ENCODE results near the gene JAM3.
A peak's percentile ranks its signal among the peaks of the same experiment; 100 is the strongest.

Gene JAM3

DNA sequence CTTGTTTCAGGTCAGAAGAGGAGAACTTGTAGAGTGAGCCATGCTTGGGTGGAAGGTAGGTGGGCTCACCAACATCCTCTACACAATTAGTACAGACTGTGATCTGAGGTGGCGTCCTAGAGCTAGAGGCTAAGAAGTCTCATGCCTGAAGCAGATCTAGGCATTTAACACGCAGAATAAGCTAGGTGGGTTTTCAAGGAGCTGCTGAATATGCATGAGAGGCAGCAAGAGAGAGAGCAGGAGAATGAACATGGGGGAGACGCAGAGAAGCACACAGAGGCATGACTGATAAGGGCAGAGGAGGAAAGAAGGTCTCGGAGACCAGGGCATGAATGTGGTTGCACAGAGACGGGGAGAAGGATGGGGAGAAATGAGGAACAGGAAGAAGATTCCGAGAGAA, 36.8 kb upstream of the JAM3 start:
- Histone ChIP-seq H3K36me3 (ENCODE audit: control insufficient read depth, low read depth, low read length) (no peaks in the 10 kb centered on the region), H3K27me3 (ENCODE audit: control insufficient read depth, insufficient read depth, low read length) (peaks cover 15% of the 10 kb centered on the region), H3K9ac (ENCODE audit: low read length) (no peak overlapping the region), H3K9me3 (ENCODE audit: control insufficient read depth, low read depth, low read length) (no peaks in the 10 kb centered on the region), H3K4me1 (ENCODE audit: control insufficient read depth, low read depth, low read length) (peaks cover 14% of the 10 kb centered on the region), H3K4me3 (ENCODE audit: low read length) (no peak overlapping the region), H3K27ac (ENCODE audit: low read length) (no peak overlapping the region)

DNA sequence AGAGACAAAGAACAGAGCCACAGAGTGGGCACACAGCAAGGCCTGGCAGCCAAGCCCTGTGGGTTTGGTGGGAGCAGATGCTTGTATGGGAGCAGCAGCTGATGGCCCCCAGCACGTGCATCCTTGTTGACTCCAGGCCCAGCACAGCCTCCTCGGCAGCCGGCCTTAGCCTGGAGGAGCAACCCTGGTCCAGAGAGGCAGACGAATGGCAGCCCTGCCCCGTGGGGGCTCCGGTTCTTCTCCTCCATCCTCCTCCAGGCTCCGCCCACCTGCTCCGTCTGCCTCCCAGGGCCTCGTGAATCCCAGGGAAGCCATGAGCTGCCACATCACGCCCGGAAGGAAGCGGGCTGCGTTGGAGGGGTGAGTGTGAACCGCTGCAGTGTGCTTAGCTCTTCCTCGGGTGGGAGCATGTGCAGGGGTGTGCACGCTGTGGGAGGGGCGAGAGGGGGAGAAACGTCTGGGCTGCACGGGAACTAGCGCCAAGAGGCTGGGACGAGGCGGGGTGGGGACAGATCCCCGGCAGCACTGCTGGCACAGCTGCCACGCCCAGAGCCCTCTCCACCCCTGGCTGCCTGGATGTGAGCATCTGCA, 36.3 kb upstream of the JAM3 start:
- Histone ChIP-seq H3K27me3 (ENCODE audit: control insufficient read depth, insufficient read depth, low read length) (peaks cover 15% of the 10 kb centered on the region), H3K27ac (ENCODE audit: low read length) (no peak overlapping the region)

DNA sequence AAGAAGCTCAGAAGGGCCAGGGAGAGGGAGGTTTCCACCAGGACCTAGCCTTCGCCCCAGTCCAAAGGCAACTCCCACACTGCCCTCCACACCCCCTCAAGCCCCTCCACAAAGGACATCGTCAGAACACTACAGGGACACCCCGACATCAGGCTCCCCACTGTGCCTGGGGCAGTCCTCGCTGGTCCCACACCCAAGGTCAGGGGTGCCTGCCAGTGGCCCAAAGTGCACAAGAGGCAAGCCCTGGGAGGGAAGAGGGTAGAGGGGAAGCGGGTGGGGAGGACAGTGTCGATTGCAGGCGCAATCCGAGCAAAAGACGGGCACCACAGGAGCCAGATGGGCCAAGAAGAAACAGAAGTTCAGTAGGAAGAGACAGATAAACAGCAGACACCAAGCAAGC, 35.6 kb upstream of the JAM3 start:
- no peaks in the 10 kb centered on the region for H3K9me3 ChIP-seq (ENCODE audit: control insufficient read depth, low read depth, low read length)
- no peak overlapping the region for H3K27ac ChIP-seq (ENCODE audit: low read length)
- H3K4me1 ChIP-seq (ENCODE audit: control insufficient read depth, low read depth, low read length), result peaks cover 23% of the 10 kb centered on the region
- H3K4me3 ChIP-seq (ENCODE audit: low read length), result no peak overlapping the region
- H3K36me3 ChIP-seq (ENCODE audit: control insufficient read depth, low read depth, low read length), result no peaks in the 10 kb centered on the region
- peak overlapping the region; percentile 1 for H3K9ac ChIP-seq (ENCODE audit: low read length)
- peaks cover 15% of the 10 kb centered on the region for H3K27me3 ChIP-seq (ENCODE audit: control insufficient read depth, insufficient read depth, low read length)

More for the DNA sequence above, 36.3 kb upstream of the JAM3 start:
- Histone ChIP-seq H3K4me1 (ENCODE audit: control insufficient read depth, low read depth, low read length) (peaks cover 16% of the 10 kb centered on the region), H3K4me3 (ENCODE audit: low read length) (no peak overlapping the region), H3K36me3 (ENCODE audit: control insufficient read depth, low read depth, low read length) (no peaks in the 10 kb centered on the region), H3K9me3 (ENCODE audit: control insufficient read depth, low read depth, low read length) (no peaks in the 10 kb centered on the region), H3K9ac (ENCODE audit: low read length) (no peak overlapping the region)

DNA sequence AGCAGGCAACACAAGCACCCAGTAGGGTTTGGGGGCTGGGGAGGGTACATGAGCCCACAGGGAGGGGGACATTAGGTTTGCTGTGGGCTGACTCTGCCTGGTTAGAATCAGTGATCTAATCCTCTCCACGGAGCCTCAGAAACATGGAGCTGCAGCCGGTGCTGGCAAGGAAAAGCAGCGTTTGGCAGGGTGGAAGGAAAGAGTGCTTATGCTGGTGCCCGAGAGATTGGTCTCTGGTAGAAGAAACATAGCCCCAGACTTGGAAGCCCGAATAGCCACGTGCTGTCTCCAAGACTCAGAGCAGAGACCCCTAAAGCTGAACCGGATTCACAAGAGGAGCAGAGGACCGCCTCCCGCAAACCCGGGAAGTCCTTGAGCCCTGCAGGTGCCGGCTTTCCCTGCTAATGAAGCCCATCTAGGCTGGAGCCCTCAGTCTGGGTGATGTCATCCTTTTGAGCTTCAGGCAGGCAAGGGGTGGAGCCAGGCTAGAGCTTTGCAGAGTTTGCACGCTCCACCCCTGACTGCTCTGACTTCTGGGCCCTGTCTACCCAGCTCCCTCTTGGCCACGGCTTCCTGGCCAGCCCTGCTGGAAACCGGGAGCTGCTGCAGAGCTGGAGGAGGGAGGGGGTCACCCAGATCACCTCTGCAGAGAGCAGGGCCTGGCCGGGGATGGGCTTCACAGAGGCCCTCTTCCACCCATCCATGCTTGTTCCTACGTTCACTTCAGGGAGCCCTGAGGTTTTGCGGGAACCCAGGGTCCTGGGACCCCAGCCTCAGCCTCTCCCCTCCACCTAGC, 35.0 kb upstream of the JAM3 start:
- Histone ChIP-seq H3K9me3 (ENCODE audit: control insufficient read depth, low read depth, low read length) (no peaks in the 10 kb centered on the region), H3K27me3 (ENCODE audit: control insufficient read depth, insufficient read depth, low read length) (peaks cover 15% of the 10 kb centered on the region), H3K27ac (ENCODE audit: low read length) (no peak overlapping the region), H3K4me1 (ENCODE audit: control insufficient read depth, low read depth, low read length) (peaks cover 26% of the 10 kb centered on the region), H3K4me3 (ENCODE audit: low read length) (no peak overlapping the region), H3K9ac (ENCODE audit: low read length) (peak overlapping the region; percentile 1), H3K36me3 (ENCODE audit: control insufficient read depth, low read depth, low read length) (no peaks in the 10 kb centered on the region)

DNA sequence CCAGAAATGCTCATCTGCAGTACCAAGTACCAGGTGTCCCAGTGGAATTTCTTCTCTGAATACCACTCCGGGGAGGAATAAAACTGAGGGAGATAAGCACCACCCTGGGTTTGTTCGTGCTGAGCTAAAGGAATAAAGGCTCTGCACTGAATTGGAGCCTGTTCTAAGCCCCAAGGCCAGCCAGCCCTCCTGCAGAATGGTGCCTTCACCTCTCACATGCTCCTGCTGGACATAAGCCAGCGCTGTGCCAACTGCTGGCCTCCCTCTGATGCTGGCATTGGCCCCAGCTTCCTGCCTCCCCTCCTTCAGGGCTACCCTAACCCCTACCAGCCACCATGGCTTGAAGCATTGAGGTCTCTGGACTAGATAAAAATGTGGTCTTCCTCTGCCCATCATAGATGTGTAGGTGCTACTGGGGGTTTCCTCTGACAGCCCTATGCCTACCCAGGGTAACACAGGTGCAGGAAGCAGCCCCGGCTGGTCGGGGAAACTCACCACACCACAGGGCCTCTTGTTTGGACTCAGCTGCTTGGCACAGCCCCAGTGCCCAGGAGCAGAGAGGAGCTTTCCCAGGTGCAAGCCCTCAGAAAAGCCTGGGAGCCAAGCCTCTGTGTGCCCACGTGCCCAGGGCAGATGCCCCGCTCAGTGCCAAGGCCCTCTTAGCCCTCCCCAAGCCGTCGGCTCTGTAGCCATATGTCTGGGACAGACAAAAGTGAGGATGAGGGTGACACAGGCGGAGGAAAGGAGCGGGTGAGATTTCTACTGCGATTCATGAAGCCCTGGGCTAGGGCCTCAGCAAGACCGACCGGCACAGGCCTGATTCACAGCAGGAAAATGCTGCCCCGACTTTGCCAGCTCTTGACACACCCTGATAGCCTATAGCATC, 34.1 kb upstream of the JAM3 start:
- no peak overlapping the region for H3K27ac ChIP-seq (ENCODE audit: low read length)
- H3K36me3 ChIP-seq (ENCODE audit: control insufficient read depth, low read depth, low read length), result no peaks in the 10 kb centered on the region
- H3K4me3 ChIP-seq (ENCODE audit: low read length), result no peak overlapping the region
- H3K4me1 ChIP-seq (ENCODE audit: control insufficient read depth, low read depth, low read length), result peaks cover 29% of the 10 kb centered on the region
- H3K9ac ChIP-seq (ENCODE audit: low read length), result no peak overlapping the region
- no peaks in the 10 kb centered on the region for H3K9me3 ChIP-seq (ENCODE audit: control insufficient read depth, low read depth, low read length)
- H3K27me3 ChIP-seq (ENCODE audit: control insufficient read depth, insufficient read depth, low read length), result peaks cover 8% of the 10 kb centered on the region

DNA sequence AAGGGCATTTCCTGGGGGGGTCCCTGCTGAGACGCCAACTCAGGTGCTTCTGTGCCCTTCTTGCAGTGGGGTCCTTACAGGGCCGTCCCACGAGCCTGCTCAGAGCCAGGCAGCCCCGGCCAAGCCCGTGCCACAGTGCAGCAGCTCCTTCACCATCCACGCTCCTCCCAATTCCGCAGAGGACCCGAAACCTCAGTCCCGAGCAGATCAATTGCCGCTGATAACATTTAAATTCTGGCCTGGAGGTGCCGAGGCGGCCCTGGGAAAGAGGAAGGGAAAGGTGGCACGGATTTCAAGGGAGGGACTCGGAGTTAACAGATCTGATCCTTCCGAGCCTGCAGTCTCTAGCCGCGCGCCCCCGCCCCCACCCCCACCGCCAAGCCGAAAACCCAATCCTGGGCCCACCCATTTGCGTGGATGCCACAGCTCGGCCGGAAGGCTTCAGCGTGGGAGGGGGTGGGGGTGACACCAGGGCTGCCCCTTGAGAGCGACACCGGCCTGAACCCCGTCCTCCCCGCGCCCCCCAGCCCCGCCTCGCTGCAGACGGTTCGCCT, 32.3 kb upstream of the JAM3 start:
- Histone ChIP-seq H3K4me1 (ENCODE audit: control insufficient read depth, low read depth, low read length) (peaks cover 29% of the 10 kb centered on the region), H3K27ac (ENCODE audit: low read length) (no peak overlapping the region), H3K36me3 (ENCODE audit: control insufficient read depth, low read depth, low read length) (no peaks in the 10 kb centered on the region), H3K27me3 (ENCODE audit: control insufficient read depth, insufficient read depth, low read length) (peaks cover 6% of the 10 kb centered on the region), H3K9ac (ENCODE audit: low read length) (no peak overlapping the region), H3K9me3 (ENCODE audit: control insufficient read depth, low read depth, low read length) (no peaks in the 10 kb centered on the region), H3K4me3 (ENCODE audit: low read length) (peak overlapping the region; percentile 75)

DNA sequence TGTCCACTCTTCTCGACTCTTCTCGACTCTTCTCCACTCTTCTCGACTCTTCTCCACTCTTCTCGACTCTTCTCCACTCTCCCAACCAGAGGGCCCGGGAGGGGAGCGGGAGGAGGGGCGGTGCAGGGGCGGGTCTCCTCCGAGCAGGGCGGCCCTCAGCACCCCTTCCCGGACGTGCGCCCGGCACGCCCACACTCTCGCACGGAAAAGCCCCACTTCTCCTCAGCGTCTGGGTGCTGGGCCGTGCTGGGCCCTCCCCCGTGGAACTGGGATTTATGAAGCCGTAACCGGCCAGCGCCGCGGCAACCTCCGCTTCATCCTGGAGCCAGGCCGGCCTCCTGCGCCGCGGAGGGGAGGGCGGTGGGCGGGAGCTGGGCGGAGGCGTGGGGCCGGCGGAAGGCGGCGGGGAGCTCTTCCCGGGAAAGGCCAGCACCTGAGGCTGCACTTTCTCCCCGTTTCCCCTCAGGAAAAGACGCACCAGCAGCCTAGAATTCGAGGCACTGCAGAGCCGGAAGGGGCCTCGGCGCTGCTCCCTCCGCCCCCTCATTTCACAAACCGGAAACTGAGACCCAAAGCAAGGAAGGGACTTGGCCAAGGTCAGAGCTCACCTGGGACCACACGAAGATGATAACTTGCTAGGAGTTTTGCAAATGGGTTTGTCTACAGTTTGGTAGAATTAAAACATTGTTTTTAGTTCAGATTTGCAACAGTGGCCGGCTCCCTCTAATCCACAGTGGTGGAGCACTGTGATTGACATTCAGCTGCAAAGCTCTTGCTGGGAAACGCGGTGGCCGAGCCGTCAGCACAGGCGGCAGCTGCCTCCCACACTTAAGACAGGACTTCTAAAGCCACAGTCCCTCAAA, 31.6 kb upstream of the JAM3 start:
- Histone ChIP-seq H3K9me3 (ENCODE audit: control insufficient read depth, low read depth, low read length) (no peaks in the 10 kb centered on the region), H3K36me3 (ENCODE audit: control insufficient read depth, low read depth, low read length) (no peaks in the 10 kb centered on the region), H3K4me3 (ENCODE audit: low read length) (peak overlapping the region; percentile 75), H3K27me3 (ENCODE audit: control insufficient read depth, insufficient read depth, low read length) (peaks cover under 1% of the 10 kb centered on the region), H3K4me1 (ENCODE audit: control insufficient read depth, low read depth, low read length) (peaks cover 29% of the 10 kb centered on the region), H3K27ac (ENCODE audit: low read length) (no peak overlapping the region), H3K9ac (ENCODE audit: low read length) (peak overlapping the region; percentile 36)

DNA sequence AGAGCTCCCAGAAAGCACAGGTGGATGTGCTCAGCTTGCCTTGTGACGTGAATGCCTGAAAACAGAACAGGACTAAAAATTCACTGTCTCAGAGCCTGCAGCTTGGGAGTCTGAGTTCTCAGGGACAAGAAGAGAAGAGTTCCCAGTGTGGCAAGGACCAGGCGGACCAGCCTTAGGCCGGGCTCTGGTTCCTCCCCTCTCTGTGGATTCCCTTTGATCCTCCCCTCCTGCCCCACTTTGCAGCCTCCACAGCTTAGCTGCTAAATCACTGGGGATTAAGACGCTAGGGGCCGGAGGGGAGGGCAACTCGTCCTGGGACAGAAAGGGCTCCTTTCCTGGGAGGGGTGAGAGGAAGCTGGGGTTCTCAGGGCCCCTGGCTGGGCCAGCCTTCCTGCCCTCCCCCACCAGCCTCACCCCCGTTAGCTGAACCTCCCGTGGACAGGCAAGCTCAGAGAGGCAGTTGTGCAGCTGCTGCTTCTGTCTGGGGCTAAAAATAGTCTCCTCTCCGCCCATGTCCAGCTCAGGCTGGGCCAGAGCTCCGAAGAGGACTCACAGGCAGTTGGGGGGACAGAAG, 29.9 kb upstream of the JAM3 start:
- Histone ChIP-seq H3K27me3 (ENCODE audit: control insufficient read depth, insufficient read depth, low read length) (no peaks in the 10 kb centered on the region), H3K4me1 (ENCODE audit: control insufficient read depth, low read depth, low read length) (peaks cover 24% of the 10 kb centered on the region), H3K9me3 (ENCODE audit: control insufficient read depth, low read depth, low read length) (no peaks in the 10 kb centered on the region)

DNA sequence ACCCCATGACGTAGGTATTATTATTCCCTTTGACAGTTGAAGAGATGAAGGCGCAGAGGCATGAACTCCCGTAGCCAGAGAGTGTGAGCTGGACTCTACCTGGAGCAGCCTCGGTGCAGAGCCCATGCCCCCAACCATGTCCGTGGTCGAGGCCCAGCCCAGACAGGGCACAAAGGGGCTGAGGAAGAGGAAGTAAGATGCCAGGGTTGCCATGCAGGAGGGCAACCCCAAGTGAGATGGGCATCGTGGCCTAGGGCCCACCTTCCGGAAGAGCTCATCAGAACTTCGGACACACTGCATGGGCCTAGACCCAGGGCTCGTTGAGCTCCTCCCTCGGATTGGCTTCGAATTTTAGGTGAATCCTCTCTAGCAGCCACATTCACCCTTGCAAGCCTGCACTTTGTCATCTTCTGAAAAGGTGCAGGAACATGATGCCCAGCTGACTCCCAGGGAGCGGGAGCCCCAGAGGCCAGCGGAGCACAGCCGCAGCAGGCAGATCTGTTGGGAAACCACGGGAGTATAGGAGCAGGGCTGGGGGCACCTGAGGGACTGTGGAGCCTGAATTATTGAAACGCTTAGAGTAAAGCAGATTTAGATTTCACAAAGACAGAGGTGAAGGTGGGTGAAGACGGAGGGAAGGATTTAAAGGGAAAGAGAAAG, 29.0 kb upstream of the JAM3 start:
- H3K4me1 ChIP-seq (ENCODE audit: control insufficient read depth, low read depth, low read length), result peaks cover 19% of the 10 kb centered on the region
- H3K27ac ChIP-seq (ENCODE audit: low read length), result no peak overlapping the region
- no peaks in the 10 kb centered on the region for H3K27me3 ChIP-seq (ENCODE audit: control insufficient read depth, insufficient read depth, low read length)
- H3K36me3 ChIP-seq (ENCODE audit: control insufficient read depth, low read depth, low read length), result no peaks in the 10 kb centered on the region
- no peak overlapping the region for H3K4me3 ChIP-seq (ENCODE audit: low read length)
- no peak overlapping the region for H3K9ac ChIP-seq (ENCODE audit: low read length)
- no peaks in the 10 kb centered on the region for H3K9me3 ChIP-seq (ENCODE audit: control insufficient read depth, low read depth, low read length)

More for the DNA sequence above, 29.9 kb upstream of the JAM3 start:
- H3K4me3 ChIP-seq (ENCODE audit: low read length), result no peak overlapping the region
- no peak overlapping the region for H3K9ac ChIP-seq (ENCODE audit: low read length)
- no peak overlapping the region for H3K27ac ChIP-seq (ENCODE audit: low read length)
- no peaks in the 10 kb centered on the region for H3K36me3 ChIP-seq (ENCODE audit: control insufficient read depth, low read depth, low read length)
